ENCODE measurements around the gene FRMD4B.

DNA sequence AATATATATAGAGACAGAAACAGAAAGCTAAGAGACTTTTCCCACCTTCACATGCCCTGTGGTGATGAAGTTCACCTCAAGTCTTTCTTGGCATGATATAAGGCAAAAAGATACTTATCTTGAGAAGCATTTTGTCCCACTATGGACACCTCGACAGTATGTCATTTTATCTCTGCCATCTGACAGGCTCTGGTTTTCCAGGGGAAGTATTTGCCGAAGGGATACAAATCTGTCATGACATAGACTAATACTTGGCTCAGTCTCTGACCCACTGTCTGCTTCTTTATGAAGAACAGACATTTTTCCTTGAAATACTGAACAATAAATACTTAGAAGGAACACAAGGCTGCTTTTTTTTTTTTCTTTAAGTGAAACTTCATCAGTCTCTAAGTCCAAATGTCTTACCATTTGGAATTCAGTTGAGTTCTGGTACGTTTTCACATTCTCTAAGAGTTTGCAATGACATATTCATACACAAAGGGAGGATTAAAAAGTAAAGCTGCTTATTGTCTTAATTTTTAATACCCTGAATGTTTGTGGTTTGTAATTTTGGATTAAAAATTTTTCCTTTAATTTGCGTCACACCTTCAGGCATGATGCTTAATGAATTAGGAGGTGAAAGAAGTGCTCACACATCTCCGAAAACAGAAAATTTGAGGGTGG lies 175.7 kb downstream of the FRMD4B start:
- no peak for TF ChIP-seq EZH2phosphoT487 (IDR thresholded peaks at IDR 0.05)
- TF ChIP-seq, protein P1, sequence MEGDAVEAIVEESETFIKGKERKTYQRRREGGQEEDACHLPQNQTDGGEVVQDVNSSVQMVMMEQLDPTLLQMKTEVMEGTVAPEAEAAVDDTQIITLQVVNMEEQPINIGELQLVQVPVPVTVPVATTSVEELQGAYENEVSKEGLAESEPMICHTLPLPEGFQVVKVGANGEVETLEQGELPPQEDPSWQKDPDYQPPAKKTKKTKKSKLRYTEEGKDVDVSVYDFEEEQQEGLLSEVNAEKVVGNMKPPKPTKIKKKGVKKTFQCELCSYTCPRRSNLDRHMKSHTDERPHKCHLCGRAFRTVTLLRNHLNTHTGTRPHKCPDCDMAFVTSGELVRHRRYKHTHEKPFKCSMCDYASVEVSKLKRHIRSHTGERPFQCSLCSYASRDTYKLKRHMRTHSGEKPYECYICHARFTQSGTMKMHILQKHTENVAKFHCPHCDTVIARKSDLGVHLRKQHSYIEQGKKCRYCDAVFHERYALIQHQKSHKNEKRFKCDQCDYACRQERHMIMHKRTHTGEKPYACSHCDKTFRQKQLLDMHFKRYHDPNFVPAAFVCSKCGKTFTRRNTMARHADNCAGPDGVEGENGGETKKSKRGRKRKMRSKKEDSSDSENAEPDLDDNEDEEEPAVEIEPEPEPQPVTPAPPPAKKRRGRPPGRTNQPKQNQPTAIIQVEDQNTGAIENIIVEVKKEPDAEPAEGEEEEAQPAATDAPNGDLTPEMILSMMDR (IDR thresholded peaks at IDR 0.05), result no peak

Data from neural progenitor cell (in vitro differentiated cells).